Measurements from ENCODE around the gene PAIP2.
"Not testable (repeated sequence)": the region's sequence is repeated elsewhere in the genome, so short reads cannot be mapped to it uniquely, and the experiment has no call there.

The PAIP2 gene

GRCh38 chr5:139315056-139315615 is 26.5 kb upstream of the PAIP2 start:
- no peak for DNase-seq (ENCODE audit: low read depth, low spot score)

GRCh38 chr5:139335811-139336210 is 5.8 kb upstream of the PAIP2 start:
- DNase-seq (ENCODE audit: low read depth, low spot score), result no peak

- DNase-seq (ENCODE audit: low read depth, low spot score), result no peak
Measured at GRCh38 chr5:139340051-139340450, 1.6 kb upstream of the PAIP2 start.

GRCh38 chr5:139341187-139341688 is 416 bp upstream of the PAIP2 start:
- DNase-seq (ENCODE audit: low read depth, low spot score), result no peak

DNA sequence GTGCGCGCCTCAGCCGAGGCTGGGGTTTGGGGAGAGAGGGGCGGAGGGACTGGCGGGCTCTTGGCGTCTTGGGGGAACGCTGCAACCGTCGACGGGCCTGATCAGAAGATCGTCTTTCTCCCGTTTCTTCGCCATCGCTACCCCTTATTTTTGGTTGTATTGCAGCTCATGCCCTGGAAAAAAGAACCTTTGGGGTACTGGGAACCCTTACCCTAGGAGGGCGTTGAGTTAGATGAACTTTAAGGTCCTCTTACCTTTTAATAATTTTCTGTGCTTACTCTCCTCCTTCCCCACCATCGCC is 719 bp downstream of the PAIP2 start:
- no peak for DNase-seq (ENCODE audit: low read depth, low spot score)

GRCh38 chr5:139343476-139343875 is 1.8 kb downstream of the PAIP2 start:
- no peak for DNase-seq (ENCODE audit: low read depth, low spot score)

DNA sequence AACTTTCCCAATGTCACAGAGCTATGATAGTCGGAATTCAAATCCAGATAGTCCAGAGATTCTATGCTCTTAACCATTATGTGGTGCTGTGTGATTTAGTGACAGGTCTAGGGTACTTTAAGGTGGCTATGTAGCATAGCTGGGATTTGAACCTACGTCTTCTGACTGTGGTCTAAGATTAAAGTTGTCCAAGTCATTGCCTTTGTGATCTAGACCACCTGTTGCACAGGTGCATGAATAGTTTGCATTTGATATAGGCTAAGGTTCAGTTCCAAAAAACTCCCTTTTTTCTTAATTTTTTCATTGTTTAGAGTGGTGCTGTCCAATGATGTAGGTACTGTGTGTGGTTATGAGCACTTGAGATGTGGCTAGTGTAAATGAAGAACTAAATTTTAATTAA is 2.5 kb downstream of the PAIP2 start:
- no peak for DNase-seq (ENCODE audit: low read depth, low spot score)

DNA sequence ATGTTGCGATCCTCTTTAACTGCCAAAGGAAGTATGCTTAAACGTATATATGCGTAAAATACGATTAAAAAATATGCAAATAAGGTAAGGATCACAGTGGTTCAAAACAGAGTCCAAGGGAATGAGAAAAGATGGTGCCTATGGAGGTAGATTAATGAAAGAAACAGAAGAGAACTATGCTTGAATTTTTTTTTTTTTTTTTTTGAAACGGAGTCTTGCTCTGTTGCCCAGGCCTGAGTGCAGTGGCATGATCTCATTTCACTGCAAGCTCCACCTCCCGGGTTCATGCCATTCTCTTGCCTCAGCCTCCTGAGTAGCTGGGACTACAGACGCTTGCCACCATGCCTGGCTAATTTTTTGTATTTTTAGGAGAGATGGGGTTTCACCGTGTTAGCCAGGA is 3.8 kb downstream of the PAIP2 start:
- DNase-seq (ENCODE audit: low read depth, low spot score), result not testable (repeated sequence)

DNA sequence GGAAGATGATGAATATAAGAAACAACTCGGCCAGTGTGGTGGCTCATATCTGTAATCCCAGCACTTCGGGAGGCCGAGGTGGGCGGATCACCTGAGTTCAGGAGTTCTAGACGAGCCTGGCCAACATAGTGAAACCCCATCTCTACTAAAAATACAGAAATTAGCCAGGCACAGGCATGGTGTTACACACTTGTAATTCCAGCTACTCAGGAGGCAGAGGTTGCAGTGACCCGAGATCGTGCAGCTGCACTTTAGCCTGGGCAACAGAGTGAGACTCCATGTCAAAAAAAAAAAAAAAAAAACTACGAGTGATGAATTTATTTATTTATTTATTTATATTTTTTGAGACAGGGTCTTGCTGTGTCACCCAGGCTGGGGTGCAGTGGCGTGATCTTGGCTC is 6.2 kb downstream of the PAIP2 start:
- DNase-seq (ENCODE audit: low read depth, low spot score), result not testable (repeated sequence)

GRCh38 chr5:139354186-139354585 is 12.5 kb downstream of the PAIP2 start:
- DNase-seq (ENCODE audit: low read depth, low spot score), result no peak

DNA sequence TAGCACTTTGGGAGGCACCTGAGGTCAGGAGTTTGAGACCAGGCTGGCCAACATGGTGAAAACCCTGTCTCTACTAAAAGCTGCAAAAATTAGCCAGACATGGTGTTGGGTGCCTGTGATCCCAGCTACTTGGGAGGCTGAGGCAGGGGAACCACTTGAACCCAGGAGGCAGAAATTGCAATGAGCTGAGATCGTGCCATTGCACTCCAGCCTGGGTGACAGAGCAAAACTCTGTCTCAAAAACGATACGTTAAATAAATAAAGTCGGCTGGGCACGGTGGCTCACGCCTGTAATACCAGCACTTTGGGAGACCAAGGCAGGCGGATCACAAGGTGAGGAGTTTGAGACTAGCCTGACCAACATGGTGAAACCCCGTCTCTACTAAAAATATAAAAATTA is 14.2 kb downstream of the PAIP2 start:
- DNase-seq (ENCODE audit: low read depth, low spot score), result not testable (repeated sequence)

DNA sequence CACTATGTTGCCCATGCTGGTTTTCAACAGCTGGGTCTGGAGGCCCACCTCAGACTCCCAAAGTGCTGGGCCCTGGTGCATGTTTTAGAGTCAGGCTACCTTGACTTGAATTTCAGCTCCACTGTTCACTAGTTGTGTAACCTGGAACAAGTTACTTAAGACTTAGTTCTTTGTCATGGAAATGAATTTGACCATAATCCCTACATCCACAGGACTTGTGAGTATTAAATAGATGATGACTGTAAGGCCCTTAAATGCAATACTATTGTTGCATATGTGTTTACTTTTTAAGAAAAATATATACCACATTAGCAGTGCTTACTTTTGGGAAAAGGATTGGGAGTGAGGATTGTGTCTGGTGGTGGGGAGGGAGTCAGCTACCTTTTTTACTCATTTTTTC is 16.4 kb downstream of the PAIP2 start:
- no peak for DNase-seq (ENCODE audit: low read depth, low spot score)

- DNase-seq (ENCODE audit: low read depth, low spot score), result no peak
Measured at GRCh38 chr5:139360384-139360783, 18.7 kb downstream of the PAIP2 start.

GRCh38 chr5:139361835-139362429 is 20.3 kb downstream of the PAIP2 start:
- no peak for DNase-seq (ENCODE audit: low read depth, low spot score)

DNA sequence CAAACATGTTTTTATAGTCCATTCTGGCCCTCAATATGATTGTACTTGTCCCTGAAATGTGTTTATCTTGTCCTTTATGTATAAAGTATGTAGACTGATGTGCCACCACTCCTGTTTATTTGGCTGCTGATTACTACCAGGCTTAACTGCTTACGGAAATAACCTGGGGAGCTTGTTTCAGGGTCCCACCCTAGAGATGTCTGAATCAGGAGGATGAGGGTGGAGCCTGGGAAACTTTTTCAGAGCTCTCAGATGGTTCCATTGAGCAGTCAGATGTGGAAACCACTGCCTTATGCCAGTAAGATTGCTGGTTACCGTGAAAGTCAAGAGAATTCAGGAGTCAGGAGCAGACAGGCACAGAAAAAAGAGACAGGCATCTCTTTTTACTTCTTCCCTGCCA is 22.3 kb downstream of the PAIP2 start:
- DNase-seq (ENCODE audit: low read depth, low spot score), result no peak

GRCh38 chr5:139364466-139364865 is 22.8 kb downstream of the PAIP2 start:
- no peak for DNase-seq (ENCODE audit: low read depth, low spot score)

DNA sequence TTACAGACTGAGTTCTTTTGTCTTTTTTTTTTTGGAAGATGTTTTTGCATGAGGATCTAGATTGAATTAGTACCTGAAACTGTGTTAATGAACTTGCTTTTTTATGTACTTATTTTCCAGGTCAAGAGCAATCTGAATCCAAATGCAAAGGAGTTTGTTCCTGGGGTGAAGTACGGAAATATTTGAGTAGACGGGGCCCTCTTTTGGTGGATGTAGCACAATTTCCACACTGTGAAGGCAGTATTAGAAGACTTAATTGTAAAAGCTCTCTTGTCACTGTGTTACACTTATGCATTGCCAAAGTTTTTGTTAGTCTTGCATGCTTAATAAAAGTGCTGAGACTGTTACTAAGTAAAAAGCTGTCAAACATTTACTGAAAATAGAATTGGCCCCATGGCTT is 27.0 kb downstream of the PAIP2 start:
- no peak for DNase-seq (ENCODE audit: low read depth, low spot score)

DNA sequence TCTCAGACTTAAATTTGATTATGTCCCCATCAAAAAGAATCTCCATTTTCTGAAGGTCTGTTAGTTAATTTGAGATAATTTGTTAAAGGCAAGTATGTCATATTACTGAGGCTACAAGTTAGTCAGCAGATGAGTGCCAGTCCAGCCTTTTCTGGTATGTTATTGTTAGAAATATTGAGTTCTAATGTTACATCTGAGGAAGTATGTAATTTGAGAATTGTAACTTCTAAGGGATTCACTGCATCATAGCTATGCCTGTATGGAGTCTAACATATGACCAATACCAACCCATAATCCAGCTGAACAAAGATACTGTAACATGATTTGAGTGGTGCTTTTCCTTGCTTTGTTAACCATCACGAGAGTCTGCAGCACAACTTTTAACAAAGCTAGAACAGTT is 27.5 kb downstream of the PAIP2 start:
- no peak for DNase-seq (ENCODE audit: low read depth, low spot score)

DNA sequence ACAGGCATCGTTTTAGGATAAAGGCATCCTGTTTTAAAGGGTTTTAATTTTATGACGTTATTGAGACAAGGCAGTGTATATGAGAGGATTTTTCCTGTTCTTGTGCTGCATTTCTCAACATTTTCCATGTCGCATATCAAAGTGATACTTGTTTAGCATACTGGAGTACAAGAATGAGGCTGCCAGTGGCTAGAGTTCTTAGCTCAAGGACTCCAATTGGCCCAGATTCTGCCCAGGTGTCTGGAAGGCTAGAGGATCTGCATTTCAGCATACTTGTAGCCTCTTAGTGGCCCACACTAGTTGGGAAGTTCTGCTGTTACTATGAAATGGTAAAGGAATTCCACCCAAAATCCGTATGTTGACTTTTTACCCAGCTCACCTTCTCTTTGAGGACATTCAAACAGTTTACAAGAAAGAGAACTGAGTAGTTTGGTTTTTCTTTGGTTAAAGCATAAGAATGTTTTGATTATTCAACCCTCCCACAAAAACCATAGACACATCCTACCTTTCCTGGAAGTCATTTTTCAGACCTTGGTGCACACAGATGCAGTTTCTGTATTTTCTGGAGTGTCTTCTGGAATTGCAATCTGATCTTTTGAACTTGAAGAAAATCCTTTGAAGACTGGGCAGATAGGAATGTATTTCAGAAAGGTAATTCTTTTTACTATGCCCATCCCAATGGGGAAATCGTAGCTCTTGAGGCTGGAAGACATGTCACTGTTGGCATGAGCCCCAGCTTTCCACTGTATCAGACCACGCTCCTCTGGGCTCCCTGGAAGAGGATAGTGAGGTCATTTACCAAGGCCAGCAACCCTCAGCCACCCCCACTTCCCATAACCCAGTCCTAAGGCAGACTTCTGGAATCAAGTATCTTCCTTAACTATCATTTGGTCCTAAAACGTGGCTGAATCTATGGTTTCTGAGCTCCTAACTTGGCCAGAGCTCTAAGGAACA is 30.1 kb downstream of the PAIP2 start:
- DNase-seq (ENCODE audit: low read depth, low spot score), result no peak

DNA sequence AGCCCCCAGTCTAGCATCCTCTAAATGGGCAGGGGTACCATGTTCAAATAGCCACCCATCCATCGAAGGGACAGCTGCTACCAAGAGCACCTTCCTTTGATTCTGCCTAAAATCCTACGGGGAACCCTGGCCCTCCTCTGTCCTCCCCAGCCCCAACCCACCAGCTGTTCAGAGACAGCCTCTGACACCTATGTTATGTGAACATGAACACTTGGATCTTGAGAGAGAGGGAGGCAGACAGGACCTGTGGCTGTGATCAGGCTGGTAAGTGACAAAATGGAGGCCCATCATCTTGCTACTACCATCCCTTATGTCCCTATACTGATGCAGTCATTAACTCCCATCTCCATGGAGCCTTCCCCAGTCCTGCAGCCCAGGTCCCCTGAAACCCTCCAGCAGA is 33.3 kb downstream of the PAIP2 start:
- DNase-seq (ENCODE audit: low read depth, low spot score), result no peak

DNA sequence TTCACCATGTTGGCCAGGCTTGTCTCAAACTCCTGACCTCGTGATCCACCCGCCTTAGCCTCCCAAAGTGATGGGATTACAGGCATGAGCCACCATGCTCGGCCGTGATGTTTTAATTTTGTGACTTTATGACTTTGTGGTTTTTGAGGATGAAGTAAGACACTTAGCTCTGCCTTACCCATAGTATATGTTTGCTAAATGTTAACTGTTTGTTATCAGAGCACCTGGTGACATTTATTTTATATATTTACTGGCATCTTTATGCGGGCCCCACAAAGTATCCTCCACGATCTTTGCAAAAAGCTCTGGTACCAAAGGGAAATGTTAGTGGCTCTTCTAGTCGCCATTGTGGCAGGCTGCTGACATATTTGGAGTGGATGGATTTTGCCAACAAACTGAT is 34.7 kb downstream of the PAIP2 start:
- no peak for DNase-seq (ENCODE audit: low read depth, low spot score)

GRCh38 chr5:139377226-139377625 is 35.6 kb downstream of the PAIP2 start:
- DNase-seq (ENCODE audit: low read depth, low spot score), result no peak

All from activated CD4-positive, CD25-positive, alpha-beta regulatory T cell treated with anti-CD3 and anti-CD28 coated beads, Interleukin-2, amount 50 U/mL, for 16 hours (primary cell).